HG03460 (cell line): Measurements from ENCODE around the gene APLN.

Experiments used
- ATAC-seq: cut with Tn5 transposase; IDR thresholded peaks from one replicate; pipeline ENCODE4 v1.9.1; 2021; ENCODE audit not compliant: unreplicated experiment

The APLN gene

DNA sequence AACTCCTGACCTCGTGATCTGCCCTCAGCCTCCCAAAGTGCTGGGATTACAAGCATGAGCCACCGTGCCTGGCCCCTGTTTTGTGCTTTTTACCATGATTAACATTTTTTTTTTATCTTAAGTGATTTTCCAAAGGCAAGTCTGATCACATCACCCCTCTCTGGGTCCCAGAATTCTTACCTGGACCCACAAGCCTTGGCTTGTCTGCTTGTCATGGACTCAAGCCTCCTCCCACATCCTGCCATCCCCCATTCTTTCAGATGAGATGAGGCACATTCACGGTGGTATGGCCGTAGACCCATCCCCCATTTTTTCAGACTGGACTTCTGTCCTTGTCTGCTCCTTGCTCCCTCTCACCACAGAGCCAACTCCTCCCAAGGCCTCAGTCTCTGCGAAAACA lies 55.3 kb downstream of the APLN start:
- no peak for ATAC-seq

- ATAC-seq, result no peak
These were observed 56.9 kb downstream of the APLN start for GRCh38 chrX:129597905-129598304.

- no peak for ATAC-seq
These were observed 58.7 kb downstream of the APLN start for GRCh38 chrX:129596077-129596476.
